DOHH2 (cell line): ENCODE measurements around the gene ANAPC16.
"Not testable (repeated sequence)": the region's sequence is repeated elsewhere in the genome, so short reads cannot be mapped to it uniquely, and the experiment has no call there.

Experiments used
- H3F3A ChIP-seq: fragments of 200-600 bp; sonication (generic), shearing (Covaris generic); 2 replicates; pipeline ENCODE4 v1.6.0; 2016; ENCODE audit warnings: antibody characterized with exemption, mild to moderate bottlenecking; ENCODE audit not compliant: control insufficient read depth, insufficient read depth
- H3K27ac ChIP-seq: fragments of 200-600 bp; sonication (generic); 2 replicates; pipeline ENCODE4 v1.5.1; 2014; ENCODE audit warnings: low read depth, mild to moderate bottlenecking, low read length, moderate library complexity
- H3K27me3 ChIP-seq: fragments of 200-600 bp; sonication (generic); 2 replicates; pipeline ENCODE4 v1.6.1; 2014; ENCODE audit warnings: mild to moderate bottlenecking, low read length, mixed read lengths; ENCODE audit not compliant: control insufficient read depth
- H3K36me3 ChIP-seq: fragments of 200-600 bp; sonication (generic); 2 replicates; pipeline ENCODE4 v1.6.1; 2014; ENCODE audit warnings: mild to moderate bottlenecking, low read length, moderate library complexity, mixed read lengths; ENCODE audit not compliant: control insufficient read depth
- H3K4me1 ChIP-seq: fragments of 200-600 bp; sonication (generic); 2 replicates; pipeline ENCODE4 v1.6.1; 2014; ENCODE audit warnings: mild to moderate bottlenecking, low read length, mixed read lengths; ENCODE audit not compliant: control insufficient read depth
- H3K4me2 ChIP-seq: fragments of 200-600 bp; sonication (generic); 2 replicates; pipeline ENCODE4 v1.6.0; 2014; ENCODE audit warnings: mild to moderate bottlenecking, low read length, moderate library complexity
- H3K4me3 ChIP-seq: fragments of 200-600 bp; sonication (generic); 2 replicates; pipeline ENCODE4 v1.5.1; 2014; ENCODE audit warnings: mild to moderate bottlenecking, low read length, mixed read lengths
- H3K79me2 ChIP-seq: fragments of 200-600 bp; sonication (generic); 2 replicates; pipeline ENCODE4 v1.6.1; 2014; ENCODE audit warnings: mild to moderate bottlenecking, low read length, mixed read lengths; ENCODE audit not compliant: control insufficient read depth
- H3K9me2 ChIP-seq: fragments of 200-600 bp; sonication (generic); replicated peaks from 2 replicates; pipeline ENCODE4 v1.6.1; 2014; ENCODE audit warnings: mild to moderate bottlenecking, low read length, mixed read lengths; ENCODE audit not compliant: control insufficient read depth
- H3K9me3 ChIP-seq: fragments of 200-600 bp; sonication (generic); 2 replicates; pipeline ENCODE4 v1.6.1; 2014; ENCODE audit warnings: antibody characterized with exemption, low read length, mixed read lengths; ENCODE audit not compliant: control insufficient read depth, insufficient read depth
- H4K20me1 ChIP-seq: fragments of 200-600 bp; sonication (generic); 2 replicates; pipeline ENCODE4 v1.6.0; 2014; ENCODE audit warnings: low read depth, mild to moderate bottlenecking, antibody characterized with exemption, low read length, moderate library complexity; ENCODE audit not compliant: control insufficient read depth, insufficient read depth
- CTCF ChIP-seq: fragments of 200-600 bp; sonication (generic); IDR thresholded peaks from one replicate; pipeline ENCODE4 v1.5.1; 2014; ENCODE audit warnings: antibody characterized with exemption, mild to moderate bottlenecking, low read depth, low read length; ENCODE audit not compliant: poor library complexity, severe bottlenecking
- EZH2phosphoT487 ChIP-seq: fragments of 200-600 bp; sonication (generic); IDR thresholded peaks from 2 replicates; pipeline ENCODE4 v1.6.1; 2017; ENCODE audit warnings: borderline replicate concordance, mild to moderate bottlenecking, antibody characterized with exemption, low read length, moderate library complexity, mixed read lengths

Gene ANAPC16

GRCh38 chr10:72265990-72266865, 50.4 kb downstream of the ANAPC16 start:
- H3K27ac ChIP-seq = no peak overlapping the region
- H3K4me2 ChIP-seq = peak overlapping the region; percentile 1; the same call in 1 of the 2 replicates
- TF ChIP-seq EZH2phosphoT487 (no peak), CTCF (no peak)
- H3K79me2 ChIP-seq = no peaks in the 10 kb centered on the region
- H3K4me1 ChIP-seq = peaks cover 63% of the 10 kb centered on the region
- H3K27me3 ChIP-seq = no peaks in the 10 kb centered on the region
- H3K9me3 ChIP-seq = no peaks in the 10 kb centered on the region
- H3F3A ChIP-seq = peaks cover 12% of the 10 kb centered on the region
- no peaks in the 10 kb centered on the region for H4K20me1 ChIP-seq
- H3K36me3 ChIP-seq = no peaks in the 10 kb centered on the region
- H3K9me2 ChIP-seq = no peaks in the 10 kb centered on the region
- no peak overlapping the region for H3K4me3 ChIP-seq

DNA sequence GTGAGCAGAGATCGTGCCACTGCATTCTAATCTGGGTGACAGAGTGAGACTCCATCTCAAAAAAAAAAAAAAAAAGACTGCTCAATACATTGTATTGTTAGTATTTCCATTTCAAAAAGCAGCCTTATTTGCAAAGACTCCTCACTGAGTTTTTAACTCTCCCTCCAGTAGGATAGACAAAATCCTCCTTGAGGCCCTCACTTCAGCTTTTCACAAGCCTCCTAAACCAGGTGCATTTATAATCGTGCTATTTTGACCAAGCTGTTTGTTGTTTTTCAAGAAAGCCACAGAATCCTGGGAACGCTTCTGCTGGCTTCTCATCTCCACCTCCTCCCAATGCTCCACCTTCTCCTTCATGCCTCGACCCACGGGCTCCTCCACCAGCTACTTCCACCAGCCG, 51.6 kb downstream of the ANAPC16 start:
- H3K36me3 ChIP-seq = no peaks in the 10 kb centered on the region
- H3K27me3 ChIP-seq = no peaks in the 10 kb centered on the region
- no peaks in the 10 kb centered on the region for H3K9me3 ChIP-seq
- no peaks in the 10 kb centered on the region for H3K79me2 ChIP-seq
- H3K27ac ChIP-seq = no peak overlapping the region
- no peak overlapping the region for H3K4me3 ChIP-seq
- no peaks in the 10 kb centered on the region for H4K20me1 ChIP-seq
- no peaks in the 10 kb centered on the region for H3K9me2 ChIP-seq
- no peak overlapping the region for H3K4me2 ChIP-seq
- H3K4me1 ChIP-seq = peaks cover 56% of the 10 kb centered on the region
- peaks cover 13% of the 10 kb centered on the region for H3F3A ChIP-seq
- no peak for TF ChIP-seq EZH2phosphoT487
- no peak for TF ChIP-seq CTCF

DNA sequence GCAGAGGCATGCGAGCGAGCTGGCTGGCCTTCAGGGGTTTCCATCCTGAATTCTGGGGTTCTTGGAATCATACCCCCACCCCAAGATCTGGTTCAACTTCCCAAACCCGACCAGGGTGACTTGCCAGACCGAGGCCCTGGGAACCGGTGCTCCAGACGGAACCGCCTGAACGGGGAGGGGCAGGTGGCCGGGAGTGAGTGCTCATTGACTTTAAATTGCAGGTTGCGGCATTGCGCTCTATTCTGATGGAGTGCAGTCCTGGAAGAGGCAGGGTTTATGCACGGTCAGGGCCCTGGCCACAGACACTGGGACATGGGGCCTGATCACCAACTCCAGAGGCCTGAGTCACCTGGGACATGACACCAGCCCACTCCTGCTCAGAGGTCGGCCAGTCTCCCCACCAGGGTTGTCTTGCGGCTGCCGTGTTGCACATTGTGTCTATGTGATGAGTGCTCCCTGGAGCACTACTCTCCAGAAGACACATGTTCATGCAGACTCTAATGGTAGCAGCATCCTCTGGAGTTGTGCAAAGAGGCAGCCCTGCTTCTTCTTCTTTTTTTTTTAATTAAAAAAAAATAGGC, 52.1 kb downstream of the ANAPC16 start:
- TF ChIP-seq EZH2phosphoT487 (no peak), CTCF (no peak)
- no peaks in the 10 kb centered on the region for H4K20me1 ChIP-seq
- no peaks in the 10 kb centered on the region for H3K9me3 ChIP-seq
- H3K4me1 ChIP-seq = peaks cover 56% of the 10 kb centered on the region
- H3F3A ChIP-seq = peaks cover 14% of the 10 kb centered on the region
- no peak overlapping the region for H3K27ac ChIP-seq
- H3K4me3 ChIP-seq = no peak overlapping the region
- no peak overlapping the region for H3K4me2 ChIP-seq
- H3K27me3 ChIP-seq = no peaks in the 10 kb centered on the region
- no peaks in the 10 kb centered on the region for H3K9me2 ChIP-seq
- no peaks in the 10 kb centered on the region for H3K36me3 ChIP-seq
- H3K79me2 ChIP-seq = no peaks in the 10 kb centered on the region

DNA sequence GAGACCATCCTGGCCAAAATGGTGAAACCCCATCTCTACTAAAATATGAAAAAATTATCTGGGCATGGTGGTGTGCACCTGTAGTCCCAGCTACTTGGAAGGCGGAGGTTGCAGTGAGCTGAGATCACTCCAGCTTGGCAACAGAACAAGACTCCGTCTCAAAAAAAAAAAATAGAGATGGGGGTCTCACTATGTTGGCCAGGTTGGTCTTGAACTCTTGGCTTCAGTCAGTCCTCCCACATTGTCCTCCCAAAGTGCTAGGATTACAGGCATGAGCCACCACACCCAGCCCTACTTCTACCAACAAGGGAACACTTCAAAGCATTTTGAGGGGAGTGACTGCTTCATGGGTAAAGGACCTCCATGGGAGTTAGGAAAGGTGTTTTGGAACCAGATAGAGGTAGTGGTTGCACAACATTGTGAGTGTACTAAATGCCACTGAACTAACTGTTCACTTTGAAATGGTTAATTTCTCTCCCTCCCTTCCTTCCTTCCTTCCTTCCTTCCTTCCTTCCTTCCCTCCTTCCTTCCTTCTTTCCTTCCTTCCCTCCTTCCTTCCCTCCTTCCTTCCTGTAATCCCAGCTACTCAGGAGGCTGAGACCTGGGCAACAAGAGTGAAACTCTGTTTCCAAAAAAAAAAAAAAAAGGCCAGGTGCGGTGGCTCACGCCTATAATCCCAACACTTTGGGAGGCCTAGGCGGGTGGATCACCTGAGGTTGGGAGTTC, 52.8 kb downstream of the ANAPC16 start:
- H3K9me3 ChIP-seq, H3K27me3 ChIP-seq, H3K36me3 ChIP-seq, H3K9me2 ChIP-seq, H3K27ac ChIP-seq, H4K20me1 ChIP-seq, H3K79me2 ChIP-seq, H3K4me3 ChIP-seq, H3K4me2 ChIP-seq: not testable (repeated sequence)
- peaks cover 14% of the 10 kb centered on the region for H3F3A ChIP-seq
- peaks cover 54% of the 10 kb centered on the region for H3K4me1 ChIP-seq
